Ramos (cell line): ENCODE measurements around the gene RIOK3.

ENCODE experiments used
- in situ Hi-C: fragments of 300-500 bp; cut with MboI; formaldehyde crosslinking; loops from one replicate; pipeline ENCODE4 v1.14.3; 2022; ENCODE audit warnings: low sequenced_read_pairs; ENCODE audit not compliant: unreplicated experiment

The RIOK3 gene

DNA sequence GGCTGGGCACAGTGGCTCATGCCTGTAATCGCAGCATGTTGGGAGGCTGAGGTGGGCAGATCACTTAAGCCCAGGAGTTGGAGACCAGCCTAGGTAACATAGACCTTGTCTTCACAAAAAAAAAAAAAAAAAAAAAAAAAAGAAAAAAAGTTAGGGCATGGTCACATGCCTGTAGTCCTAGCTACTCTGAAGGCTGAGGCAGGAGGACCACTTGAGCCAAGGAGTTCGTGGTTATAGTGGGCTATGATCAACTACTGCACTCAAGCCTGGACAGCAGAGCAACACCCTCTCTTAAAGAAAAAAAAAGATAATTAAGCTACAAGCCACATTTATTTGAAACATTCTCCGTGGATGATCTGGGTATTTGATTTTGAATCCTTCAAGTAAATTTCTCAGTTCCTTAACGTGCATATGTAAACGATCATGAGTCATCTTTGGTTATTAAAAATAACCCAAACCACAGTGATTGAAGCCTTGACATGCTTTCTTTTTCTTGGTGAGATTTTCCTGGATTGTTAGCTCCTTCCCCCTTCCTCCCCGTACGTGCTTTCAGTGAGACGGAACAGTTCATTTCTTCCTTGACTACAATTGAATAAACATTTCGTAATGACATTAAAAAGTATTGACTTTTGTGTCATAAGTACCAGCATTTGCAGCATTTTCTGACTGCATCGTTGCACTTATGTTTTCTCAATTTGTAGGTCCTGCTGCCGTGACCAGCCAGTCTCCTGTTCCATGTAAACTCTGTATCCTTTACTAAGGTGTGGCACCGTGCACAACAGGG lies 70.5 kb downstream of the RIOK3 start:
- in situ Hi-C loops = no loop called here

DNA sequence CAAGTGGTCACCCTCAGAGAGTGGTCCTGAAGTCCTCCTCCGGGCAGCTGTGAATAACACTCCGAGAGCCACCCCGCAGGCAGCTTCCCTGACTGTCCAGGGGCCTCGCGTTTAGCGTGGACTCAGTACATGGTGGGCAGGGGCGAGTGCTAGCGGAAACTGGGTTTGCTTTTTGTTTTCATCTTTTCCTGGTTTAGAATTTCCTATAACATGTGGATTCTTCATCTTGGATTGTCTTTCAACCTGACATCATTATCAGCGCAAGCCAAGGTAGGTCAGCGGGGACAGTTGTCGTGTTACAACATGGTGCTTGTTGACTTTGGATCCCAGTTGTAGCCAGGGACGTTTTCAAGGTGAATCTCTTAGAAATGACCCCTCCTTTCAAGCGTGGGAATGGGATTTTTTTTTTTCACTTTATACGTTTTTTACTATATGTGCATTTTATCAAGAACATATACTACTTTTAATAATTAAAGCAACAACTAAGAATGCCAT lies 71.2 kb downstream of the RIOK3 start:
- in situ Hi-C loops = no loop called here

DNA sequence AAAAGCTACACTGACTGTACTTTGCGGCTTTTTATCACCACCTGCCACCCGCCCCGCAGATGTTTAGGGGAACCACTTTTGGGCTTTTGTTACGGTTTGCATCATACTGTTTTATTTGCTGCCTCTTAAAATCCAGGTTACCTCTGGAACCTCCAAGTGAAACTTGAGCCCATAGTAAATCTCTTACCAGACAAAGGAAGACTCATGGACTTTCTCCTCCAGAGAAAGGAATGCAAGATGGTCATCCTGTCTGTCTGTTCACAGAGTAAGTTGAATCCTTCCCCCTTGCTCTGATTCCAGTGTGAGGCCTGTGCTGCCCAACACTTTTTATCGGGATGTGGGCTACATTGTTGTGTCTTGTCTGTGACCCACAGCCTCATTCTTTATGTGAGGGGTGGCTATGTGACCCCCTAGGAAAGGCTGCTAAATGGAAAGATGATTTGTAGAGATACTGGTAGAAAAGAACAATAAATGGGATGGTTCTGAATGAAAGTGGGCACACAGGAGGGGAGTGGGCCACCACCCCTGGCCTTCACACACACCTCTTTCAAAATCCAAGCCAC lies 73.5 kb downstream of the RIOK3 start:
- in situ Hi-C loops = no loop called here

DNA sequence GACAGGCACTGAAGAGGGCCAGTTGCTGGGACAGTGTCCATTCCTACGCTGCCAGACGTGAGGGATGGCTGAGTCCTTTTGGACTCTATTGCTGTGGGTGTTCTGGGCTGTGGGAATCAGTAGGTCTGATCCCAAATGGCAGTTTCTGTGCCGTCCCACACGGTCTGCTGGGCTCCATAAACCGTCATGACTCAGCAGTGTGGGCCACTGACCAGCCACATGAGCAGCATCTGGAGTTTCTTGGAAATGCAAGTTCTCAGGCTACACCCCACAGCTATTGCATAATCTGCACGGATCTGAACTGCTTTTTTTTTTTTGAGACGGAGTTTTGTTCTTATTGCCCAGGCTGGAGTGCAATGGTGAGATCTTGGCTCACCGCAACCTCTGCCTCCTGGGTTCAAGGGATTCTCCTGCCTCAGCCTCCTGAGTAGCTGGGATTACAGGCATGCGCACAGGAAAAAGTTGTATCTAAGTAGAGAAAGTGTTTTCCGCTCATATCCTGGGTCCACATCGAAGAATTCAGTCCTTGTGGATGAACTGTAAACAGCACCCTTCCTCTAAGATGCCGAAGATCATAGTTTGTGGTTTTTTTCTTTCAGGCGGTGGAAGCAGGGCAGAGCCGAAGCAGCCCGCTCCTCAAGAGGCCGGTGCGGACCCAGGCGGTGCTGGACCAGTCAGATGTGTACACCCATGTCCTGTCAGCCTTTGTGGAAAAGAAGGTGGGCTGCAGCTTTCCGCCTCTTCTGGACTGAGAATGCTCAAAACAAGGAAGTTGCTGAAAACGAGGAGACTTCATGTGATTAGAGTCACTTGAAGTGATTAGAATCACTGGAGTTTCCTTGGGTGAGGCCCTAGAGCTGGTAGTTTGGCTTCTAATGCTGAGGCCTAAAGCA lies 75.7 kb downstream of the RIOK3 start:
- in situ Hi-C loops = no loop called here

DNA sequence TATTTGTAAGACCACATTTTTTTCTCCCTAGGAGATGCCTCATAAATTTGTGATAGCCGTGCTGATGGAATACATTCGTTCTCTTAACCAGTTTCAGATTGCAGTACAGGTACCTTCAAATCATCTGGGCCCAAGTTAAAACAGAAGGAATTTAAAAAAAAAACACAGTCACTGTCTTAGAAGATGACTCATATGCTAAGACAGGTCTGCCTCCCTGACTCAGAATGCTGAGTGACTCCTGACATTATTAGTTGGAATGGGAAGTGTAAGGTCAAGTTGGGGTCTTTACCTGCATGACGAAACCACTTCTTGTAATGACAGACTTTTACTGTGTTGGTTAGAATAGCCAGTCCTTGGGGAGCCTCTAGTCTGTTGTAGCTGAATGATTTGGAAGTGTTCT lies 76.5 kb downstream of the RIOK3 start:
- in situ Hi-C loops = no loop called here

DNA sequence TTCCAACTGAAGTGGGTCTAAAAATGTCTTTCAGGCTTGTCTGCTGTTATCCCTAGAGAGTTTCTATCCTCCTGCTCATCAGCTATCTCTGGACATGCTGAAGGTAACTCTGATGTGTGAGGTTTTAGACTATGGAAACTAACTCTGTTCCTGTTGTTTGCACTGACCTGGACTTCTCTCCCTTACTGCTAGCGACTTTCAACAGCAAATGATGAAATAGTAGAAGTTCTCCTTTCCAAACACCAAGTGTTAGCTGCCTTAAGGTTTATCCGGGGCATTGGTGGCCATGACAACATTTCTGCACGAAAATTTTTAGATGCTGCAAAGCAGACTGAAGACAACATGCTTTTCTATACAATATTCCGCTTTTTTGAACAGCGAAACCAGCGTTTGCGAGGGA lies 77.1 kb downstream of the RIOK3 start:
- in situ Hi-C loops = no loop called here

DNA sequence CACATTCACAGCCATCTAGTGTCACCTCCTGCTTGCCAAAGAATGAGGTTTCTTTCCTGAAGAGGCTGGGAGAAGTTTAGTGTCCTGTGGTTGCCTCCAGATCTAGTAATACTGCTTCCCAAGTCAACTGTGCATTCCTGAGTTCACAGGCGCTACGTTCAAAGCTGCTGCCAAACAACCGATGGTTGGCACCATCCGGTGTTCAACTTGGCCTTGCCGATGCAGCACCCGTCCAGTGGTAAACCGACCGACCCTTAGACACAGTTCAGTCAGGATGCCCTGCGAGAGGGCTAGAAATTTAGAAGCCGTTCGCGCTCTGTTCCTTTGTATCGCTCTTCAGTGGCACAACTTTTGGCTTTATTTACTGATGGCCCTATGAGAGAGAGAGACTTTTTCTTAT lies 78.8 kb downstream of the RIOK3 start:
- in situ Hi-C loops = no loop called here
